HG03025 (cell line): Measurements from ENCODE around the gene TMEM127.
"Not testable (repeated sequence)": the region's sequence is repeated elsewhere in the genome, so short reads cannot be mapped to it uniquely, and the experiment has no call there.

Experiments used
- ATAC-seq: cut with Tn5 transposase; IDR thresholded peaks from one replicate; pipeline ENCODE4 v1.9.1; 2021; ENCODE audit warnings: mild to moderate bottlenecking, moderate library complexity; ENCODE audit not compliant: unreplicated experiment, low FRiP score

TMEM127 gene, protein sequence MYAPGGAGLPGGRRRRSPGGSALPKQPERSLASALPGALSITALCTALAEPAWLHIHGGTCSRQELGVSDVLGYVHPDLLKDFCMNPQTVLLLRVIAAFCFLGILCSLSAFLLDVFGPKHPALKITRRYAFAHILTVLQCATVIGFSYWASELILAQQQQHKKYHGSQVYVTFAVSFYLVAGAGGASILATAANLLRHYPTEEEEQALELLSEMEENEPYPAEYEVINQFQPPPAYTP

DNA sequence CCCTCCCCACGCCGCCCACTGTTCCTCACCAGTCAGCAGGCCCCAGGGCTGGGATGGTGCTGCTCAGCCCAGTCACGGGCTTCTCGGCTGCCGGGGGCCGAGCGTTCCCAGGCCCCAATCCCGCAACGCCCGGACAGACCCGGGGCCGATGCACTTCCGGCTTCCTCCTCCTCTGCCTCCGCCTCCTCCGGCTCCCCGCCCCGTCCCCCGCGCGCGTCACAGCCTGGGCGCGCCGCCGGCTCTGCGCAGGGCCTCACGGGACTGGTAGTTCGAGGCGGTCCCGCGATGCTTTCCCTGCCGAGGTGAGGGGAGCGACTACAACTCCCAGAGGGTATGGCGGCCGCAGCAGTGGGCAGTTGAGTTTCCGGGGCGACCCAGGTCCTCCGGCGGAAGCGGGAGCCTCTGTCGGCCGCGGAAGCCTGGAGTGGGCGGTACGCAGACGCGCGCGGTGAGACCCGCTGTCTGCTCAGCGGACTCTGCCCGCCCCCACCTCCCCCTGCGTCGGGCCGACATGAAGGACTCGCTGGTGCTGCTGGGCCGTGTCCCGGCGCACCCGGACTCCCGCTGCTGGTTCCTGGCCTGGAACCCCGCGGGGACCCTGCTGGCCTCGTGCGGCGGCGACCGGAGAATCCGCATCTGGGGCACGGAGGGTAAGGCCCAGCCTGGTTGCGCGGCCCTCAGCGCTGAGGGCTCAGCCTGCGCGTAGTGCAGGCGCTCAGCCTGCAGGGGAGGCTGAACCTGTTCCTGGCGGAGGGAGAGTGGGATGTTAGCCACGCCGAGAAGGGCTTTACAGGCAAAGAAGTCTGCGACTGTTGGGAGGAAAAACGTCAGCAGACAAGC, at the start of gene TMEM127, which contains the start of gene CIAO1:
Gene TMEM127, minus strand, starts transcription at position 158 of the 840 bp plus-strand sequence. CDS start 616 bp downstream, outside the sequence.
Gene CIAO1, plus strand, starts transcription at position 386 of the 840 bp plus-strand sequence. Its CDS starts 126 bp downstream, at position 512.
- ATAC-seq = peak; percentile 80

DNA sequence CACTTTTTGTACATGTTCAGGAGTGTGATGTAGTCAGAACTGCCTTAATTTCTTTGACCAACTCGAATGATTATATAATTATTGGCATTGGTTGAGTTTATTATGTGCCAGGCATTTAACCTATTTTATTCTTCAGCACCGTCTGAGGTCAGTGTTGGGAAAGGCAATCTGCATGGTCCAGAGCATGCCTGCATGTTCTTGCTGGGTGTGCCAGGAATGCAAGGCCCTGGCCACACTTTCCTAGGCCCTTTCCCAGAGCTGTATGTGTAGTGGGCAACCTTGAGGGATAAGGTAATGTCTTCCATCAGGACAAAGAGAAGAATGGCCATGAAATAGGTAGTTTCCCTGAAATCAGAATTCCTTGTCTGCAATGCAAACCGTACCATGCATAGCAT, 49.2 kb upstream of the TMEM127 start:
- no peak for ATAC-seq

DNA sequence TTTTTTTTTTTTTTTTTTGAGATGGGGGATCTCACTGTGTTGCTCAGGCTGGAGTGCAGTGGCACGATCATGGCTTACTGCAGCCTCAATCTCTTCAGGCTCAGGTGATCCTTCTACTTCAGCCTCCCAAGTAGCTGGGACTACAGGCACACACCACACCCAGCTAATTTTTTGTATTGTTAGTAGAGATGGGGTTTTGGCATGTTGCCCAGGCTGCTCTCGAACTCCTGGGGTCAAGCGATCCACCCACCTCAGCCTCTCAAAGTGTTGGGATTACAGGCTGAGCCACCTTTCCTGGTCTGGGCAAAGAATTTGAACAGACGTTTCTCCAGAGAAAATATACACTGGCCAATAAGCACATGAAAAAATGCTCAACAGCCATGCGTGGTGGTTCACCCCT, 42.5 kb upstream of the TMEM127 start:
- ATAC-seq = no peak

DNA sequence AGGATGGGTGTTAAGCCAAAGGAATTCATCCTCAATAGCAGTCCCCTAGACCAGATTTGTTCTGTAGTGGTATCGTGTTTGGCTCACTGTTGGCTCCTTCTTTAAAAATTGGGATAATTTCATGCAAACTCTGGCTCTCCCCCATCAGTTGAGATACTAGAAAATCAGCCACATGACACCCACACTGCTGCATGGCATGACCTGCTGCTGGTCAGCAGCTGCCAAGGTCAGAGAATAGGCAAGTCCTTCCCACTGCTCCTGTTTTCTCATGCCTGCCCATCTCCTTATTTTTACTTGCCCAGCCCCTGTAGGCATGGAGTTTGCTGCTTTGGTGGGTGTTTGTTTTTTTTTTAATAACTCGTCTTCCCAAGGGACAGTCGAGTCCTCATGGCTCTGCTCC, 40.6 kb upstream of the TMEM127 start:
- ATAC-seq = no peak

DNA sequence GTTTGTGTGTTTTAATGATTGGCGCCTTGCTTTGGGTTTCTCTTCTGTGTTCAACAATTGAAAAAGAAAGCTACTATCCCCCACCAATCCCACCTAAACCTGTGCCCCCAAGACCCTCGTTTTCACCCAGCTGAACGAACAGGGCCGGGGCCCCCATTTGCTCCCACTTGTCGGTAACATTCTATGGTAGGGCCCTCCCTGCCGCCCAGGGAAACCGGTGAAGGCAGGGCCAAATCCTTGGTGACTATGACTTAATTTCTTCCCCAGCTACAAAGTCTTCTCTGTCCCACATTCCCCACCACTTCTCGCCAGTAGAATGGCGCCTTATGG, 40.1 kb upstream of the TMEM127 start:
- no peak for ATAC-seq

DNA sequence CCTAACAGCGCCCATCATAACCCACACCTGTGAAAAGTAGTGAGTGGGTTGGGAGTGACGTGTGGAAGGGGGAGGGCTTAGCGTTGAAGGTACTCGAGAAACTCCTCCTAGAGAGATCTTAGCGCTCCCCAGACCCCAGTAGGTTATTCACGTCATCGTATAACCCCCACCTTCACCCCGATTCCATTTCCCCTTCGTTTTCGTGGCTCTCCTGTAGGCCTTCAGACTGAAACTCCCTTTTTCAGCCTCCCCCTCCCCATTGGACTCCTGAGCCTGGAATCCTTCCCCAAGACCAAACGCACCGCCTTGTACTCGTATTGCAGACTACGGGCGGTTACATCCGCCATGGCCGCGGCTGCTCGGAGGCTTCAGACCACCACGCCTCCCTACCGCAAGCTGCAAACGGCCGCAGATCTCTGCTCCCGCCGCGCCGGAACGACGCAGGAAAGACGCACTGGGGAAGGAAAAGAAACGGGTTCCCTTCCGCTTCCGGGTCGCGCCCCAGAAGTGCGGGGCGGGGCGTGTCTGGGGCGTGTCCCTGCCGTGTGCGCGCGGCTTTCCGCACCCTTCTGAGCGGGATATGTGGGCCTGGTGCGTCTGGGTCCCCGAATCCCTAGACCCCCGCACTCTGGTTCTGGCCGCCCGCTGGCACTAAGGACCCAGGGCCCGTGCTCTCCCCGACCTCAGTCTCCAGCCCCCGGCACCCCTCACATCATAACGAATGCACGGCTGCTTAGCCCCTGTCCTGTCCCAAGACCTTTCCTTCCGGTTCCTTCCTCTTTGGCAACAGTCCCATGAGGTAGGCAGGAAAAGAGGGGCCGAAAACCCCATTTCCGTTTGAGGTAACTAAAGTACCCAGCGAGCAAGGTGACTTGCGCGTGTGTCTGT, 39.5 kb upstream of the TMEM127 start, which contains the start of gene SNRNP200:
Gene SNRNP200, minus strand, starts transcription at position 456 of the 888 bp plus-strand sequence. Its CDS starts 109 bp downstream, at position 347.
- ATAC-seq = peak; percentile 92

DNA sequence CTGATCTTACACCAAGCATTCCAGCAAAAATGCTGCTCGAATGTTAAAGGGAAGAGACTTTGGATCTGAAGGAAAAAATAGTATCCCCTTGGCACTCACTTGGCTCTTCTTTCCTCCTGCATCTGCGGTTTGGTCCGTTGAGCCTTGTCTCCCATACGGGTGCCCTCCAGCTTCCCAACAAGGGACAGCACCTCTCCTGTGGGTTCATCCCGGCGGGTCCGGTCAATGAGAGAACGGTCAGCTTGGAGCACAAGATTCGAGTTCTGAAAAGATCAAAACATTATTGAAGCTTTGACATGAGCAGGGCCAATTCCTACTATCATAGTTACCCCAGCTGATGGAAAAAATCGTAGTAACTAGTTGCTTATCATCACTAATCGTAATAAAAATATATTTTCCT, 38.8 kb upstream of the TMEM127 start:
- ATAC-seq = no peak

DNA sequence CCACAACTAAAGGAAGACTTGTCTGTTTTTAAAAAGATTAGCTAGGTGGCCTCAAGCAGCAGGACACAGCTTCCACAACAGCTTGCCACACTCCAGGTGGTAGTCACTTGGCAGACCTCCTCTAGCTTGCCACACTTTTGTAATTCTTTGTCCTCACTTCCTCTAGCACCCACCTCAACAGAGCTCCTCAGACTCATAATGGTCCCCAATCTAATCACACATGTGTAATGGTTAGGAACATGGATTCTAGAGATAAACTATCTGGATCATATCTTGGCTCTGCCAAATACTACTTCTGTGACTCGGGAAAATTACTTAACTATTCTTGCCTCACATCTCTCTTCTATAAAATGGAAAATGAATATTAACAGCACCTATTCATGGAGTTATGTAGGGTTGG, 36.1 kb upstream of the TMEM127 start:
- ATAC-seq = no peak

DNA sequence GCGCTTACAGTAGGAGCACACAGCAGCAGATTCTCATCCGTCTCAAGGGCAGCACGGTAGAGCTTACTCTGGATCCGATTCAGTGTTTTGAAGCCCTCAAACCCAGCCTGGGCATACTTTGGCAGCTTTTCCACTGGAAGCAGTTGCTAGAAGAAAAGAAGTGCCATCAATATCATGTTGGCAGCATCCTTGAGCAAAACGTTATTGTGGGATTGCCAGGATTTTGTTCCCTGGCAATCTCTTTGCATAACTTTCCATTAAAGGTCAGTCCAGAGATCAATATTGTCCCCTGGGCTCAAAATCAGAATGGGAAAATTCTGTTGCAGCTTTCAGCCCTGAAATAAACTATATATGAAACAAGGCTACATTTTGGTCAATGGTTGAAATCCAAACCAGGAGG, 31.1 kb upstream of the TMEM127 start:
- no peak for ATAC-seq

DNA sequence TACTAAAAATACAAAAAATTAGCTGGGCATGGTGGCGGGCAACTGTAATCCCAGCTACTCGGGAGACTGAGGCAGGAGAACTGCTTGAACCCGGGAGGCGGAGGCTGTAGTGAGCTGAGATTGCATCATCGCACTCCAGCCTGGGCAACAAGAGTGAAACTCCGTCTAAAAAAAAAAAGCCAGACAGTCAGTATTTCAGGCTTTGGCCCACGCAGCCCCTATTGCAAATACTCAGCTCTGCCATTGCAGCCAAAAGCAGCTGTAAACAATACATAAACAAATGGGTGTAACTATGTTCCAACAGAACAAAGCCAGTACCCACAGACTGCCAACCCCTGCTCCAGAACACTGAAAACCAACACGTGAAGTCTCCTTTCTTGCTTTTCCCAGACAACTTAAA, 28.5 kb upstream of the TMEM127 start:
- ATAC-seq = not testable (repeated sequence)

DNA sequence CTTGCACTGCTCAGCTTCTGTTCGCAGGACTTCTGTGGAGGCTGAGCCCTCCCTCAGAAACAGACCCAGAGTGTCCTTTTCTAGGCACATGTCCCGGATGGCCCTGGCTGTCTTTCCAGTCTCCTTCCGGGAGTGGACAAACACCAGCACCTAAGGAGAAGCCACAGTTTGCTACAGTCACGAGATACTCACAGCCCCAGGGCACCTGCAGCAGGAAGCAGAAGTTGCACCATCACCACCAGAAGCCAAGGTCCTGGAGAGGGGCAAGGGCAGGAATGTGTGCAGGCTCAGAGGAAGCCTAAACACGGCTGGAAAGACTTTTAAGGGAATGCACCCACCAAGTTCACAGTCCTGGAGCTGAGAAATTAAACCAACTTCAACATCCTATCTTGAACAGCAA, 26.0 kb upstream of the TMEM127 start:
- no peak for ATAC-seq

DNA sequence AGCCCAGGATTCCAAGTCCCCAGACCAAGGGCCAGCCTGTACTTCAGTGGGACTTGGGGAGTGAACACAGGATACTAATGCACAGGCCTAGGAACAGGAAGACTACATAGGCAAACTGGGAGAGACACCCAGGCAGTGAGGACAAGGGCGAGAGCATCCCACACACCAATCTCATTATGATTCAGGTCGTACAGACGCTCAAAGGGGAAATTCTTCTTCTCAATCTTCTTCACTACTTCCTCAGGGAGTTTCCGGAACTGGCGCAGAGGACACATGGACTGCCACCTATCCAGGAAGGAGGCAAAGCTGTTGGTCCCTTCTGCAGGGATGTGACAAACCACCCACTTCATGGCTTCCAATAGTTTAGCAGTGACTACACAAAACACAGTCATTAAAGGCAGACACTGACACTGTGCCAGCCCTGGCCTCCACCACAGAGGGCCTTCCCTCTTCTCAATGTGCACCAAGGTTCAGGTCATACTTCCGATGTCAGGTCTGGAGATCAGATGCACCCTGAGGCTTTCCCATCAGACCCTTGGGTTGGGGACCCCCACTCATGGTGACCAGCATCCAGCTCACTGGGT, 21.6 kb upstream of the TMEM127 start:
- ATAC-seq = no peak

DNA sequence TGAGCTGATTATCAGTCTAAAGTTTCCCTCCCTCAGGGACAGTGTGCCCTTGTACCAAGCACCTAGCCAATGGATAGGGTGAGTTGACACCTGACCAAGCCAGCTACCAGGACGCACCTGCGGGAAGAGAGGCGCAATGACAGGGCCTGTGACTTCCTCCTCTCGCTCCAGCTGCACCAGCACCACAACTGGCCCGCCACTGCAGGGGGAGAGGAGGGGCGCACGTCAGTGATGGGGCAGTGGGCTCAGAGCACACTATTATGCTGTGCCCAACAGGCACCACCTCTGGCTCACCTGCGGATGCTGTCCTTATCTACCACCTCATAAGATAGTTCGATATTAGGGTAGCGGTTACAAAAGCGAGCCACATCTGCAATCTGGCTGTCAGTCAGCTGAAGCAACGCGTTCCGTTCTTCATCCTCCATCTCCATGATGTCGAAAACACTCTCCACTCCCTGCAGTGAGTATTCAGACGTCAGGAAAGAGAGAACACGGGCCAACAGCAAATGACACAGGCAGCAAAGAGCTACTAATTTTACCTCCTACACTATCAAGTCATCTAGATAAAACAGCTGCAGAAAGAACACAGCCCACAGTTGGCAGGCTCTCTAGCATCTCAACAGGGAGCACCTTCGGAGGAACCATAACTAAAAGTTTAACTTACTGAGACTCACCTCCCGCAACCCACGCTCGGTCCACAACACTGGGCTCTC, 11.1 kb upstream of the TMEM127 start:
- no peak for ATAC-seq

DNA sequence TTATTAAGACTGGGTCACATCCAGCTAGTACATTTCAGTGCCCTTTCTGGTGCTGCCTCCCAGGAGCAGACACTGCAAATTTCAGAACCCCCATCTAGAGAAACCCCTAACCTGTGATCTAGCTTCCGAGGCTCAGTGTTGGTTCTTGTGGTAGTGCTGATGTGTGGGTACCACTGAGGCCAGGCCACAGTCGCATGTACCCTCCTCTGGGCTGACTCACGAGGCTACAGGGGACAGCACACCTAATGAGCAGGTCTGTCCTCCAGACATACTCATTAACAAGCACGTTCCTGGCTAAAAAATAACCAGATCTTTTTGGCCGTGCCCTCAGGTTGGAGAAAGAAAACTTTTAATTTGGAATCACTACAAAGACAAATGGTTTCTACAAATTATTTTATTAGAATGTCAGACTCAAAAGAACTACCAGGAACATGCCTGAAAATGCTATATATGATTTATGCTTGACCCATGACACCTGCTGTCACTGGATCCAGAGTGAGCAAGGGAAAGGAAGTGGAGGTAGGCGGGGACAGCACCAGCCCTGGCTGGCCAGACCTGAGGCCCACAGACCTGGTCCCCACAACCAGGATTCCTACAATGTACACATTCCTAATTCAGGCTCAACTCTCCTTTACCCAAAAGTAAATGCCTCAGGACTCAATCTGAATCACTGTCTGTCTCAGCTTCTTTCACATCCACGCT, 8.7 kb upstream of the TMEM127 start:
- ATAC-seq = no peak

DNA sequence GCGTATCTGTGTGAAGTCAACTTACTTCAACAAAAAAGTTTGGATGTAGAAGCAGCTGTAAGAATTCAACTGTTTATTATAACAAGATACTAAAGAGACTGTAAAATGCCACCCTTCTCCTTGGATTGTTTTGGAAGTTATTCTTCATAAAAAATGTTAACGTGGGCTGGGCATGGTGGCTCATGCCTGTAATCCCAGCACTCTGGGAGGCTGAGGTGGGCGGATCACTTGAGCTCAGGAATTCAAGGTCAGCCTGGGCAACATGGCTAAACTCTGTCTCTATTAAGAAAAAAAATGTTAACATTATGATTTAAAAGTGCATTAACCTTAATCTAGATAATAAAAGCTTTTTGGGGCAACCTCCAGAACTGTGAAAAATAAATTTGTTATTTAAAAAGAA, 8.0 kb upstream of the TMEM127 start:
- no peak for ATAC-seq

DNA sequence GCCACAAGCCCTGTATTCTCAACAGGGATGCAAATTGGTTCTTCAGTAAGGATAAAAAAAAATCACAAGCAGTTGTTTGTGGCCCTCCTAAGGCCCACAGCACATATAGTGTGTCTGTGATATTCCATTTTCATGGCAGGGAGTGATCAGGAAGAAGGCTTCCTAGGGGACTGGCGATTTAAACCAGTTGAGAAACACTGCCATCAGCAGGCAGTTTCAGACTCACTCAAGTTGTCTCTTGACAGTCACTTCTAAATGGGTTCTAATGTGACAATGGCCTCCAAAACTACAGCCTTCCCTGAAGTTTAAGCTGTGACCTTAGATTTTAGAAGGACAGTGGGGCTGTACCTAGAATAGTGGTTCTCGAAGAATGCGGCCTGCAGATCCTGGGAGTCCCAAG, 6.2 kb upstream of the TMEM127 start:
- no peak for ATAC-seq

DNA sequence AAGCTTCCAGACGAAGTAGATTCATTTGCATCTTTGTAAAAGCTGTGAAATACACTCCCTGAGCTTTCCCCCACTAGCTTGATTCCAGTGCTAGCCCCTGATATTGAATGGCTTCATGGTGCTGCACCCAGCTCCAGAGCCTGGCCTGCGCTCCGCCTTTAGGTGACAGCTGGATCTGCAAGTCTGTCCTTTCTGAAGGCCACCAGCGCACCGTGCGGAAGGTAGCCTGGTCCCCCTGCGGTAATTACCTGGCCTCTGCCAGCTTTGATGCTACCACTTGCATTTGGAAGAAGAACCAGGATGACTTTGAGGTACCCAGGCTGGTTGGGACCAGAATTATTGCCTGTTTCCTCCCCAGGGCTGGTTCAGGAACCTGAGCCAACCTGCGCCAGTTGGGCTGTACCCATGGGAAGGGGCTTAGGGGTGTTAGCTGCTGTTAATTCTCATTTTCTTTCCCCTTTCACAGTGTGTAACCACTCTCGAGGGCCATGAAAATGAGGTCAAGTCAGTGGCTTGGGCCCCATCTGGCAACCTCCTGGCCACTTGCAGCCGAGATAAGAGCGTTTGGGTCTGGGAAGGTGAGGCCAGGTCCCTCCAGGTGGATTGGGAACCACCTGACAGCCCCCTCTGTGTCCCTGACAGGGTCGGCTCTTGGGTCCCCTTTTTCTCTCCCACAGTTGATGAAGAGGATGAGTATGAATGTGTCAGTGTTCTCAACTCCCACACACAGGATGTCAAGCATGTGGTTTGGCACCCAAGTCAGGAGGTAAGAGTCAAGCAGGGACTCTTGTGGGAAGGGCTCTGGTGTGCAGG, 1.6 kb upstream of the TMEM127 start:
- no peak for ATAC-seq

DNA sequence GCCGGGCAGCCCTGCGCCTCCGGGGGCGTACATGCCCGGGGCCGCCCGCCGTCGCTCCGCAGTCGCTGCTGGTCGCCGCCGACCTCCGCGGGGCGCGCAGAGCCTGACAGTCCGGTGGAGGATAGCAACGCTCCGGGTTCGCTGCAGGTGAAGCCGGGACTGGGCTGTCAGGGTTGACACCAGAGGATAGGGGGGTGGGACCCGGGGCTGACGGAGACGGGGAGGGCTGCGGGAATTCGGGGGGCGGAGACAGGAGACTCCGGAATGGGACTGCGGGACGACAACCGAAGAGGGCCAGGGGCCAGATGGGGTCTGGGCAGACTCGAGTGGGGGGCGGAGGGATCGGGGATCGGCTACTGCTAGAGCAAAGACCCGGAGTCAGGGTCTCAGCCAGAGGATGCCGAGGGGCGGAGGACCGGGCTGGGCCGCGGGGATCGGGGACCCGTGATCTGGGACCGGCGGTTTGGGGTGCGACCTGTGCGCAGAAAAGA, 403 bp downstream of the TMEM127 start:
- peak; percentile 4 for ATAC-seq
